GM06990 (cell line): ENCODE data around the gene SUGCT.

Source experiments
- DNase-seq: peaks from one replicate; pipeline ENCODE4 v3.0.0-alpha.2; 2011; ENCODE audit not compliant: insufficient read length; ENCODE audit errors: extremely low read depth
- H3K27me3 ChIP-seq: replicated peaks from 2 replicates; pipeline ENCODE4 v1.6.0; 2011; ENCODE audit warnings: low read length; ENCODE audit not compliant: control insufficient read depth, insufficient read depth
- H3K36me3 ChIP-seq: 2 replicates; pipeline ENCODE4 v1.5.1; 2011; ENCODE audit warnings: low read length; ENCODE audit not compliant: control insufficient read depth, insufficient read depth
- H3K4me3 ChIP-seq: replicated peaks from 2 replicates; pipeline ENCODE4 v1.5.1; 2011; ENCODE audit warnings: low read depth, mild to moderate bottlenecking, control low read depth, low read length
- CTCF ChIP-seq: IDR thresholded peaks from 2 replicates; pipeline ENCODE4 v1.5.1; 2011; ENCODE audit warnings: low read length, control low read depth, mild to moderate bottlenecking, inconsistent platforms; ENCODE audit not compliant: insufficient read depth, poor library complexity, severe bottlenecking

Gene SUGCT

GRCh38 chr7:40826411-40827221 lies 691.8 kb downstream of the SUGCT start:
- H3K27me3 ChIP-seq: no peaks in the 10 kb centered on the region

GRCh38 chr7:40827222-40828085 lies 692.6 kb downstream of the SUGCT start:
- DNase-seq: no peak
- H3K27me3 ChIP-seq: no peaks in the 10 kb centered on the region
- TF ChIP-seq CTCF: no peak
- H3K36me3 ChIP-seq: no peaks in the 10 kb centered on the region
- no peak overlapping the region for H3K4me3 ChIP-seq

More at GRCh38 chr7:40826411-40827221, 691.8 kb downstream of the SUGCT start:
- no peak for TF ChIP-seq CTCF
- Histone ChIP-seq H3K4me3 (no peak overlapping the region), H3K36me3 (no peaks in the 10 kb centered on the region)
- DNase-seq: no peak

DNA sequence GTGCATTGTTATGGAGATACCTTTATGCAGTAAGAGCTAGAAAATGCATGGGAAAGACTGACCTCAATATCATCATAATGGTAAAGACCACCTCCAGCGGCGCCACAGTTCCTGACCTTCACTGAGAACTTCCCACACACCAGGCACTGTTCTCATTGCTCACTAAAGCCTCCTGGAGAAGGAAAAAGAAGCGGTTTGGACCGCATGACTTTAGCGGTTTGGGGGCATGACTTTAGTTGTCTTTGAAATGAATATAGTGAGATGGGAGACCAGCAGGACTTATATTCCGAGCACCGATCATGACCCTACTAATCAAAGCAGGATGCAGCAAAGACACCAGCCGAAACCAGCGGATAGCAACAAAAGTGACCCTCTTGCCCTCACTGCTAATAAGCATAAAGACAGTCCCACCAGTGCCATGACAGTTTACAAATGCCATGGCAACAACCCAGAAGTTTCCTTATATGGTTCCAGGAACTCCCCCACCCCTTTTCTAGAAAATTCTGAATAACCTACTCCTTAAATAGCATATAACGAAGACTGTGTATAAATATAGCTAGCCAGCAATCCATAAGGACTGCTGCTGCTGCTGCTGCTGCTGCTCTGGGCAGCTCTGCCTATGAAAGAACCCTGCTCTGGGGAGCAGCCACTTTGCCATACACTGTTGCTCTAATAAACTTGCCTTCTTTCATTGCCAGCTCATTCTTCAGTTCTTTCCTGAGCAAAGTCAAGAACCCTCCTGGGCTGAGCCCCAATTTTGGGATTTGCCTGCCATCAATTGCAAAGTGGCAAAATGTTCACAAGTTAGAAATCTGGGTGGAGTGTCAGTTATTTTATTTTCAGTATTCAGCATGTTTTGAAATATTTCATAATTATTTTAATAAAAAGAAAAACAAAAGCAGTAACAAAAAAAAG lies 694.1 kb downstream of the SUGCT start:
- no peaks in the 10 kb centered on the region for H3K27me3 ChIP-seq
- no peak for TF ChIP-seq CTCF
- DNase-seq: no peak

DNA sequence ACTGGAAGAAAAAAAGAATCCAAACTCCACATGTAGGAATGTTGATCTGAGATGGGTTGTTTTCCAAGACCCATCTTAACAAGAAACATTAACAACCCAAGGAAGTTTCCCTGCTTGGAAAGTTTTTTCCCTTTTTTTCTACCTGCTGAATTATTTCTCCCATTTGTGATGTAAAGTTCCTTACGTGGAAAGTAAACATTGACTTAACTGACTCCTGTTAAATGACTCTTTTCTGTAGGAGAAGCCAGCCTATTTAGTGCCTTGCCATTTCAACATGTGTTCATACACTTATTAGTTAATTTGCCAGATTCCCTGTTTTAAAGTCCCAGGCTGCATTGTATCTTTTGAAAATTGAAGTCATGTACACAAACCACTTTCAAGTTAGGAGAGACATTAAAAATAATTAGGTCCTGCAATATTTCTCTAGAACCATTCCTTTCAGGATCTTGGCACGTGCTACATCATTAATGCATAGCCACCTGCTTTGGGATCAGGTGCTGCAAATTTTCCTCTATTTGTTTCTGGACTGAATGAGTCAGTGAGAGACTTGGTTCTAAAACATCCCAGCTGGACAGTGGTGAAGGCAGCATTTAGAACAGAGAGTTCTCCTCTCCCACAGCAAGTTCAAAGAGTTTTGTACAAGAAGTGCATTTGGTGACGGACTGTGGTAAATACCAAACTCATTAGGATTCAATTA lies 698.5 kb downstream of the SUGCT start:
- Histone ChIP-seq H3K4me3 (no peak overlapping the region), H3K27me3 (no peaks in the 10 kb centered on the region), H3K36me3 (no peaks in the 10 kb centered on the region)
- no peak for DNase-seq
- TF ChIP-seq CTCF: no peak

More for the DNA sequence above, 694.1 kb downstream of the SUGCT start:
- Histone ChIP-seq H3K4me3 (no peak overlapping the region), H3K36me3 (no peaks in the 10 kb centered on the region)

DNA sequence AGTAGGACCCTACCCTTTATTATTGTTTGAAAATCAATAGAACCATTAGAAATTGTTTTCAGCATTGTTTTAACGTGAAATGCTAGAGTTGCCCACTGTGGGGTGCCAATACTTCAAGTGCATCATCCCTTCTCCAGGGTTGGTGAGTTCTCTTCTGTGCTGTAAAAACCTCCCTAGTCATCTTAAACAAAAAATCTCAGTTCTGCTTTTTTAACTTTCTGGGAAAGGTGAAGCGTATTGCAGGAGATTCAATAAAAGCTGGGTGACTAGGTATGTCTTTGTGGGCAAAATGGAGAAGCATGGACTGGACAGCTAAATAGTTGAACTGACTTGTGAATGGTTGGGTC lies 699.1 kb downstream of the SUGCT start:
- DNase-seq: no peak
- no peaks in the 10 kb centered on the region for H3K36me3 ChIP-seq
- H3K4me3 ChIP-seq: no peak overlapping the region
- TF ChIP-seq CTCF: no peak
- no peaks in the 10 kb centered on the region for H3K27me3 ChIP-seq
